MG63 (cell line): ENCODE data around the gene TCF7L1. TPM values are rescaled to one million over a fixed set of nuclear protein-coding genes. Genes with fewer than 3 reads are reported as not detected.

ENCODE experiments used
- DNase-seq: peaks from one replicate; pipeline ENCODE4 v3.0.0-alpha.2; 2020
- H3K27me3 ChIP-seq: fragments of 250-450 bp; sonication (Bioruptor Pico); 2 replicates; pipeline ENCODE4 v1.5.1; 2020; ENCODE audit warnings: mild to moderate bottlenecking, moderate library complexity
- H3K36me3 ChIP-seq: fragments of 250-450 bp; sonication (Bioruptor Pico); 2 replicates; pipeline ENCODE4 v1.5.1; 2020; ENCODE audit warnings: mild to moderate bottlenecking, moderate library complexity
- H3K4me3 ChIP-seq: fragments of 250-450 bp; sonication (Bioruptor Pico); 2 replicates; pipeline ENCODE4 v1.5.1; 2020; ENCODE audit warnings: mild to moderate bottlenecking, moderate library complexity
- H3K9me3 ChIP-seq: fragments of 250-450 bp; sonication (Bioruptor Pico); 2 replicates; pipeline ENCODE4 v1.5.1; 2020; ENCODE audit warnings: mild to moderate bottlenecking, moderate library complexity
- total RNA-seq: library from RNA; depleted of rRNA; stranded (reverse); fragments of >200 nt; shearing (Covaris generic); gene quantifications from 2 replicates; pipeline ENCODE4 v1.2.3, GENCODE V29; 2014; ENCODE audit warnings: low replicate concordance; rRNA removed

Gene TCF7L1
- total RNA-seq, 1 experiment from 2014 or later = 0.46 TPM

DNA sequence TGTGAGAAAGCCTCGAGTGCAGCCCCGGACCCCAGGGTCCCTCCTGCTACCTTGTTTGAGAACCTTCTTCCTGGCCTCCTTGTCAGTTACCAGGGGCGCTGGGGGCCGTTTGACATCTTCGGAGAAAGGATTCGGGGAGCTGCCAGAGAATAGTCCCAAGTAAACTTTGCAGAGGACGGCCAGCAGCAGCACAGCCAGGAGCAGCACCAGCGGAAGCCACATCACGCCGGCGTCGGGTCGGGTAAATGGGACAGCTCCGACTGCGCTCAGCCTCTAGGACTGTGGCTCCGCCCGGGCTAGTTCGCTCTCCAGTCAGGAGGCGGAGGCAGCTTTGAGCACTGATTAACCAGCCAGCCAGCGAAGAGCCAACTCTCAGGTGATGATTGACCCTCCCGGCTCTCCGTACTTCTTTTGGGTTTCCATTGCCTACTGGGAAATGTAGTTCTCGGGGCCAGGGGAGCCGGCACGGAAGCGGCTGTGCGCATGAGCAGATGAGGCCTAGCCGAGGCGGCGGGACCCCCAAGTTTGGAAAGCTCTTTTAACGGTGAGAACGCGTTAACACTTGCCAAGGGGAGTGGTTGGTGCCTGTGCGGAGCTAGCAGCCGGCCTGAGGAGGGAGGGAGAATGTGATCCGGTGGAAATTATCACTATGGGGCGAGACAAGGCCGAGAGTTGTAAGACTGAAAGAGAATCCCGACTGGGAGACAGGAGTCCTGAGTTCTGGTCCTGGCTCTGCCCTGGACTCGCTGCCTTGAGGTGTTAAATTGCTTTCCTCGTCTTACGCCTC, 221.3 kb downstream of the TCF7L1 start, which contains the start of the genes ELMOD3 and RETSAT:
Gene ELMOD3 (plus strand): TSS at position 484 of the 787 bp plus-strand sequence. CDS start 2,430 bp downstream, outside the sequence.
Gene RETSAT (minus strand): TSS at position 243 of the 787 bp plus-strand sequence. CDS start 21 bp downstream, at position 222.
- H3K36me3 ChIP-seq = peaks cover 52% of the 10 kb centered on the region
- H3K27me3 ChIP-seq = no peaks in the 10 kb centered on the region
- peak within 1 kb of the TSS; percentile 90 for H3K4me3 ChIP-seq
- DNase-seq = peak; percentile 99
- H3K9me3 ChIP-seq = no peaks in the 10 kb centered on the region

DNA sequence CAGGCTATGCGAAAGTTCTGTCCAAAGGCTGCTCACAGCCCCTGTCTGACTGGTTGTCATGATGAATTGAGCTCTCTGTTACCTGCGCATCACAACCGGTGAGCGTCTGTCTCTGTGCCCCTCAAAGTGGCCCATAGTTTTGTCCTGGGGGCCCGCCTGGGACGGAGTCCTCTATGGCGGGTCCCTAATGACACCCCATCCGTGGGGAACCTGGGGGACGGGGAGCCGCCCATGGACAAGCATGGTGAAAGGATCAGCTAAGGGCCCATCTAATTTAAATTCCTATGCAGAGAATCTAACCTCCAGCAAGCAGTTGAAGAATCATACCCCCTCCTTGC, 221.8 kb downstream of the TCF7L1 start:
- no peak for DNase-seq
- H3K36me3 ChIP-seq = peaks cover 48% of the 10 kb centered on the region
- H3K27me3 ChIP-seq = no peaks in the 10 kb centered on the region
- H3K4me3 ChIP-seq = peak overlapping the region; percentile 90
- no peaks in the 10 kb centered on the region for H3K9me3 ChIP-seq

DNA sequence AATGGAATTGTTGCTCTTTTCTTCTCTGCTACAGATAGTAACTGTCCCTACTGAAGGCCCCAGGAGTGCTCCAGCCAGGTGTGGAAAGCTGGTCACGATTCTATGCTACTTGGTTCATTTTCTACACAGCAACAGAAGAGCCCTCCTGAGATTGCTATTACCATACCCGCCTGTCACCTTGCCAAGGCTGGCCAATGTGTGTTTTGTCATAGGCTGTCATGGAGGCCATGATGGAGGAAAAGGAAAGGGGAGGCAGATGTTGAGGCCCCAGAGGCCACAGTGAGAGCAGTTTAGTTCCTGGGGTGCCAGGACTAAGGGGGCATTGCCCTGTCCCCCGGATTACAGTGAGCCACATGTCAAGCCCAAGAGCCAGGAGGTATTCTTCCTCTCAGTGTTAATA, 222.3 kb downstream of the TCF7L1 start:
- Histone ChIP-seq H3K4me3 (peak overlapping the region; percentile 90), H3K9me3 (no peaks in the 10 kb centered on the region), H3K36me3 (peaks cover 43% of the 10 kb centered on the region), H3K27me3 (no peaks in the 10 kb centered on the region)
- DNase-seq = no peak

DNA sequence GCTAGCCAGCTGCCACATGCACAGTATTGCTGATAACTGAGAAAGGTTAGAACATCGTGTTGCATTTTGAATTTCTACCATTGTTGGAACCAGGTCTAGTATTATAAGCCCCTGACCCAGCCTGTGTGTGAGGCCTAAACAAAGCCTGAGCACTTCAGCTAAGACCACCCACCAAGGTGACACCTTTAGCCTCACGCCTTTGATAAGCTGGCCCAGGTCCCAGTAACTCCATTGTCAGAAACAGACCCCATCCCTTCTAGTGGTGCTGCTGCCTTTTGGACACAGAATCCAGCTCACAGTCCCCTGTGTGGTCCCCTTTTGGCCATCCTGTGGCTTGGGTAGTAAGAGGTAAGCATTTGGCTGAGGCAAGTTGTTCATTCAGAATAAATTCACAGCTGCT, 223.0 kb downstream of the TCF7L1 start:
- Histone ChIP-seq H3K36me3 (peaks cover 38% of the 10 kb centered on the region), H3K9me3 (no peaks in the 10 kb centered on the region), H3K27me3 (no peaks in the 10 kb centered on the region), H3K4me3 (no peak overlapping the region)
- DNase-seq = no peak

DNA sequence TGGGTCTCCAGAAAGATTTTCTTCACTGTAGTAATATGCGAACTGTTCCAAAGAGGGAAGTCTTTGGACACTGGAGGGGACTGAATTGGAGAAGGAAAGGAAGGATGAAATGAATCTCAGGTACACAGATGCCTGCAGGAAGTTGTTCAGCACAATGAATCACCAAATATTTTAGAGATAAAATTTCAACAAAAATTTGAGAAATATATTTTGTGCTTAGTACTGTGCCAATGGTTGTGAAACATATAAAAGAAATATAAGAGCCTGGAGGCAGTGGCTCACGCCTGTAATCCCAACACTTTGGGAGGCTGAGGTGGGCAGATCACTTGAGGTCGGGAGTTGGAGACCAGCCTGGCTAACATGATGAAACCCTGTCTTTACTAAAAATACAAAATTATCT, 224.5 kb downstream of the TCF7L1 start:
- Histone ChIP-seq H3K27me3 (no peaks in the 10 kb centered on the region), H3K9me3 (no peaks in the 10 kb centered on the region), H3K4me3 (no peak overlapping the region), H3K36me3 (peaks cover 37% of the 10 kb centered on the region)
- no peak for DNase-seq

Other genes with a start within 250 kb of the TCF7L1 start
- 5,826 and 9,166 TPM in 2 replicates for gene TMSB10, start 227.7 kb upstream of the TCF7L1 start, total RNA-seq
- 48.5 and 90.5 TPM in 2 replicates for gene KCMF1, start 162.2 kb upstream of the TCF7L1 start, total RNA-seq
- 32.5 and 36.5 TPM in 2 replicates for gene TGOLN2, start 194.6 kb downstream of the TCF7L1 start, total RNA-seq
- 28.3 and 40.1 TPM in 2 replicates for gene RETSAT, start 221.1 kb downstream of the TCF7L1 start, total RNA-seq
- 3.9 and 25.3 TPM in 2 replicates for gene ELMOD3, start 221.4 kb downstream of the TCF7L1 start, total RNA-seq